Loucy (cell line): ENCODE data around the gene ZNF804A.

Source experiments
- CTCF ChIP-seq: fragments of 200-600 bp; sonication (generic); conservative IDR thresholded peaks from 2 replicates; pipeline ENCODE4 v1.5.1; 2014; ENCODE audit warnings: mild to moderate bottlenecking, antibody characterized with exemption, low read length
- EZH2phosphoT487 ChIP-seq: fragments of 200-600 bp; IDR thresholded peaks from 2 replicates; pipeline ENCODE4 v1.6.1; 2018; ENCODE audit warnings: antibody characterized with exemption, mild to moderate bottlenecking, moderate library complexity, borderline replicate concordance

GRCh38 chr2:184877909-184878308, 279.6 kb downstream of the ZNF804A start:
- no peak for TF ChIP-seq CTCF
- TF ChIP-seq EZH2phosphoT487 = no peak
